Measurements from ENCODE around the gene ACER3. TPM values are rescaled to one million over a fixed set of nuclear protein-coding genes. Genes with fewer than 3 reads are reported as not detected.

Gene ACER3
- total RNA-seq, 1 experiment from 2014 or later, result 21.0 TPM

GRCh38 chr11:77040889-77041288, 180.2 kb downstream of the ACER3 start:
- Mint-ChIP-seq H3K27me3 (ENCODE audit: unreplicated experiment) (no peaks in the 10 kb centered on the region), H3K9me3 (ENCODE audit: low read depth, unreplicated experiment) (no peaks in the 10 kb centered on the region), H3K36me3 (ENCODE audit: insufficient read depth, unreplicated experiment) (peaks cover under 1% of the 10 kb centered on the region), H3K4me1 (ENCODE audit: low read depth, unreplicated experiment) (peaks cover 34% of the 10 kb centered on the region), H3K4me3 (ENCODE audit: low read depth, unreplicated experiment) (no peak overlapping the region), H3K27ac (ENCODE audit: unreplicated experiment) (no peak overlapping the region)
- no peak for DNase-seq
- CTCF ChIA-PET, result interaction anchor here (1.4 kb wide), 1 partner anchor 121 kb away, joined by 4 read pairs; no protein-coding TSS in a partner anchor
- BruUV-seq (replicated peaks), result no TSS peak
- no peak for TF ChIP-seq CTCF (IDR thresholded peaks at IDR 0.05; ENCODE audit: unreplicated experiment)
- intact Hi-C loops (cut with micrococcal nuclease; ENCODE audit: unreplicated experiment), result no loop called here

GRCh38 chr11:77042111-77042726, 181.5 kb downstream of the ACER3 start:
- peaks cover 32% of the 10 kb centered on the region for H3K4me1 Mint-ChIP-seq (ENCODE audit: low read depth, unreplicated experiment)
- intact Hi-C loops (cut with micrococcal nuclease; ENCODE audit: unreplicated experiment), result no loop called here
- TF ChIP-seq CTCF (IDR thresholded peaks at IDR 0.05; ENCODE audit: unreplicated experiment), result no peak
- no peaks in the 10 kb centered on the region for H3K27me3 Mint-ChIP-seq (ENCODE audit: unreplicated experiment)
- CTCF ChIA-PET, result interaction anchor here (1.4 kb wide), 1 partner anchor 122 kb away, joined by 4 read pairs; no protein-coding TSS in a partner anchor
- no peak overlapping the region for H3K27ac Mint-ChIP-seq (ENCODE audit: unreplicated experiment)
- H3K36me3 Mint-ChIP-seq (ENCODE audit: insufficient read depth, unreplicated experiment), result no peaks in the 10 kb centered on the region
- DNase-seq, result no peak
- no peaks in the 10 kb centered on the region for H3K9me3 Mint-ChIP-seq (ENCODE audit: low read depth, unreplicated experiment)
- no peak overlapping the region for H3K4me3 Mint-ChIP-seq (ENCODE audit: low read depth, unreplicated experiment)
- BruUV-seq (replicated peaks), result no TSS peak

- no peaks in the 10 kb centered on the region for H3K9me3 Mint-ChIP-seq (ENCODE audit: low read depth, unreplicated experiment)
- DNase-seq, result no peak
- intact Hi-C loops (cut with micrococcal nuclease; ENCODE audit: unreplicated experiment), result no loop called here
- no peak for TF ChIP-seq CTCF (IDR thresholded peaks at IDR 0.05; ENCODE audit: unreplicated experiment)
- H3K27me3 Mint-ChIP-seq (ENCODE audit: unreplicated experiment), result no peaks in the 10 kb centered on the region
- peaks cover 11% of the 10 kb centered on the region for H3K4me1 Mint-ChIP-seq (ENCODE audit: low read depth, unreplicated experiment)
- H3K4me3 Mint-ChIP-seq (ENCODE audit: low read depth, unreplicated experiment), result no peak overlapping the region
- BruUV-seq (replicated peaks), result no TSS peak
- CTCF ChIA-PET, result interaction anchor here (0.6 to 2.2 kb wide), 7 partner anchors 17 to 310 kb away, joined by 3 to 57 read pairs (median 6); no protein-coding TSS in a partner anchor
- H3K27ac Mint-ChIP-seq (ENCODE audit: unreplicated experiment), result no peak overlapping the region
- H3K36me3 Mint-ChIP-seq (ENCODE audit: insufficient read depth, unreplicated experiment), result no peaks in the 10 kb centered on the region
Measured at GRCh38 chr11:77044356-77044755, 183.6 kb downstream of the ACER3 start.

GRCh38 chr11:77044886-77045285, 184.2 kb downstream of the ACER3 start:
- no peak for DNase-seq
- H3K27me3 Mint-ChIP-seq (ENCODE audit: unreplicated experiment), result no peaks in the 10 kb centered on the region
- no peak overlapping the region for H3K27ac Mint-ChIP-seq (ENCODE audit: unreplicated experiment)
- intact Hi-C loops (cut with micrococcal nuclease; ENCODE audit: unreplicated experiment), result no loop called here
- no peaks in the 10 kb centered on the region for H3K9me3 Mint-ChIP-seq (ENCODE audit: low read depth, unreplicated experiment)
- BruUV-seq (replicated peaks), result no TSS peak
- no peak overlapping the region for H3K4me3 Mint-ChIP-seq (ENCODE audit: low read depth, unreplicated experiment)
- H3K36me3 Mint-ChIP-seq (ENCODE audit: insufficient read depth, unreplicated experiment), result no peaks in the 10 kb centered on the region
- CTCF ChIA-PET, result interaction anchor here (0.7 to 2.2 kb wide), 9 partner anchors 9 to 311 kb away, joined by 3 to 57 read pairs (median 4); partner anchors contain the start of gene B3GNT6
- no peak for TF ChIP-seq CTCF (IDR thresholded peaks at IDR 0.05; ENCODE audit: unreplicated experiment)
- peaks cover 11% of the 10 kb centered on the region for H3K4me1 Mint-ChIP-seq (ENCODE audit: low read depth, unreplicated experiment)
